Neural cell (in vitro differentiated cells): ENCODE measurements around the gene SEPHS1.

ENCODE experiments used
- POLR2AphosphoS5 ChIP-seq: IDR thresholded peaks from 2 replicates; pipeline ENCODE4 v1.6.1; 2012
- SMC3 ChIP-seq: fragments of 450-650 bp; conservative IDR thresholded peaks from 2 replicates; pipeline ENCODE4 v1.6.1; 2014; ENCODE audit warnings: antibody characterized with exemption, mild to moderate bottlenecking, moderate library complexity; ENCODE audit not compliant: poor library complexity

DNA sequence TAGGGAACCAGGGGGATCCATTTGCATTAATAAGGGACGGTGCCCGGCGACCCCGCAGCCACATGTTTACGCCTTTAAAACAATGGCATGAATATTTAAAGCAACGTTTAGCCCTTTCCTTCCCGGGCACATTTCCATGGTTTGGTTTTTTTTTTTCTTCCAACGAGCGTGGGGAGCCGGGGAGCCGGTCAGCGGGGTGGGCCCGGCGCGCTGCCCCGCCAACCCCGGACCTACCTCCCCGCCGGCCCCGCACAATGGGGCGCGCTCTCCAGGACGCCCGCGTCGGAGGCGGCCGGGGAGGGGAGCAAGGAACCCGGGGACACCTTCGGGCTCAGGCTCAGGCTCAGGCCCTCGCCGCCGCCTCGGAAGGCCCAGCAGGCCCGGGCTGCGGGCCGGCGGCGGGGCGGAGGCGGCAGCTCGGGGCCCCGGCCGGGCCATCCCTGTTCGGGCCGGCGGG lies 1.0 kb downstream of the SEPHS1 start:
- TF ChIP-seq SMC3: no peak
- TF ChIP-seq POLR2AphosphoS5: no peak
